Left cardiac atrium (tissue), 4 donors: Measurements from ENCODE around the gene PATJ. TPM values are rescaled to one million over a fixed set of nuclear protein-coding genes. Genes with fewer than 3 reads are reported as not detected.
"Not testable (repeated sequence)": the region's sequence is repeated elsewhere in the genome, so short reads cannot be mapped to it uniquely, and the experiment has no call there.

Experiments used
- ATAC-seq, 2 donors: fragments of 200-7000 bp; cut with Tn5 transposase; one replicate each; pipeline ENCODE4 v1.9.1; 2020; ENCODE audit warnings: mild to moderate bottlenecking in 2 of 2, moderate library complexity in 2 of 2
- DNase-seq: peaks from one replicate; pipeline ENCODE4 v3.0.0-alpha.2; 2020
- intact Hi-C, 2 donors: fragments of 100-400 bp; cut with DNase I; formaldehyde crosslinking; loops; one replicate each; pipeline versions ENCODE4 v1.14.1 to v1.15.1; 2022 to 2023
- long read RNA-seq: library from polyadenylated mRNA; unstranded; transcript quantifications from one replicate; pipeline ENCODE4 v2.0.0, GENCODE V29; 2021
- total RNA-seq, 2 donors: library from RNA; stranded (reverse); fragmentation: NEBNext Ultra II Directional; extraction: Animal tissue kit (Norgen Biotek cat#: 25700); gene quantifications; one replicate each; pipeline ENCODE4 v1.2.1, GENCODE V29; 2021
- donor health status: DM: no; HTN: yes; CAD: no.
- donor health status: DM: no; HTN: yes; CAD: no; lungs with severe emphysema.
- donor health status: DM: yes; HTN: yes; CAD: no.
- donor health status: Dilated cardiomyopathy.

The PATJ gene
- 10 to 100 TPM; 32.9 to 58.6 TPM for total RNA-seq
- long read RNA-seq, partial matches to known transcripts: 13 of 23 reads
- long read RNA-seq, other reads (novel, unspliced or antisense): 10 of 23 reads

GRCh38 chr1:61741711-61742619 lies at the start of gene PATJ:
TSS of gene PATJ (plus strand) at chr1:61742480. CDS start at chr1:61762893, 20,413 bp downstream.
- ATAC-seq: peak; percentile 72 to 90
- peak; percentile 62 for DNase-seq
- intact Hi-C loops: no loop called here

- no peak for DNase-seq
- ATAC-seq: no peak
- intact Hi-C loops: no loop called here
Measured at GRCh38 chr1:61699911-61700851, 42.1 kb upstream of the PATJ start.

- intact Hi-C loops: no loop called here
- ATAC-seq (peak in 1 of 2 donors; percentile 47), DNase-seq (no peak)
Measured at GRCh38 chr1:61708953-61709907, 33.0 kb upstream of the PATJ start.

GRCh38 chr1:61709908-61710289 lies 32.4 kb upstream of the PATJ start:
- intact Hi-C loops: no loop called here
- ATAC-seq: no peak

GRCh38 chr1:61711257-61711656 lies 31.0 kb upstream of the PATJ start:
- DNase-seq, intact Hi-C loops, ATAC-seq: not testable (repeated sequence)

More at GRCh38 chr1:61709908-61710289, 32.4 kb upstream of the PATJ start:
- DNase-seq: no peak

- DNase-seq: no peak
- intact Hi-C loops: no loop called here
- ATAC-seq: no peak
Measured at GRCh38 chr1:61711969-61712368, 30.3 kb upstream of the PATJ start.

GRCh38 chr1:61718996-61719663 lies 23.1 kb upstream of the PATJ start:
- ATAC-seq, intact Hi-C loops, DNase-seq: not testable (repeated sequence)

GRCh38 chr1:61724506-61724812 lies 17.8 kb upstream of the PATJ start:
- ATAC-seq: no peak

GRCh38 chr1:61724813-61725694 lies 17.2 kb upstream of the PATJ start, which contains the start of gene TM2D1:
TSS of gene TM2D1 (minus strand) at chr1:61725141. CDS start at chr1:61725120, 21 bp downstream.
- intact Hi-C loops: no loop called here
- peak; percentile 99 to 100 for ATAC-seq
- peak; percentile 92 for DNase-seq

More at GRCh38 chr1:61724506-61724812, 17.8 kb upstream of the PATJ start:
- DNase-seq: no peak
- intact Hi-C loops: no loop called here

GRCh38 chr1:61727544-61727943 lies 14.7 kb upstream of the PATJ start:
- intact Hi-C loops: no loop called here
- DNase-seq (no peak), ATAC-seq (no peak)

- ATAC-seq, intact Hi-C loops, DNase-seq: not testable (repeated sequence)
Measured at GRCh38 chr1:61730679-61731078, 11.6 kb upstream of the PATJ start.

- no peak for DNase-seq
- intact Hi-C loops: no loop called here
- no peak for ATAC-seq
Measured at GRCh38 chr1:61732726-61733125, 9.6 kb upstream of the PATJ start.

GRCh38 chr1:61740751-61741700 lies 1.3 kb upstream of the PATJ start:
- ATAC-seq (no peak), DNase-seq (no peak)
- intact Hi-C loops: no loop called here

- ATAC-seq: peak; percentile 90 to 93
- peak; percentile 64 for DNase-seq
- intact Hi-C loops: no loop called here
Measured at GRCh38 chr1:61742620-61743430, 545 bp downstream of the PATJ start.

- DNase-seq: no peak
- intact Hi-C loops: no loop called here
- no peak for ATAC-seq
Measured at GRCh38 chr1:61743431-61743705, 1.1 kb downstream of the PATJ start.
